Measurements from ENCODE around the gene PLCB4. TPM values are rescaled to one million over a fixed set of nuclear protein-coding genes. Genes with fewer than 3 reads are reported as not detected.

The PLCB4 gene
- 53.1 and 75.2 TPM in 2 replicates for polyA plus RNA-seq

DNA sequence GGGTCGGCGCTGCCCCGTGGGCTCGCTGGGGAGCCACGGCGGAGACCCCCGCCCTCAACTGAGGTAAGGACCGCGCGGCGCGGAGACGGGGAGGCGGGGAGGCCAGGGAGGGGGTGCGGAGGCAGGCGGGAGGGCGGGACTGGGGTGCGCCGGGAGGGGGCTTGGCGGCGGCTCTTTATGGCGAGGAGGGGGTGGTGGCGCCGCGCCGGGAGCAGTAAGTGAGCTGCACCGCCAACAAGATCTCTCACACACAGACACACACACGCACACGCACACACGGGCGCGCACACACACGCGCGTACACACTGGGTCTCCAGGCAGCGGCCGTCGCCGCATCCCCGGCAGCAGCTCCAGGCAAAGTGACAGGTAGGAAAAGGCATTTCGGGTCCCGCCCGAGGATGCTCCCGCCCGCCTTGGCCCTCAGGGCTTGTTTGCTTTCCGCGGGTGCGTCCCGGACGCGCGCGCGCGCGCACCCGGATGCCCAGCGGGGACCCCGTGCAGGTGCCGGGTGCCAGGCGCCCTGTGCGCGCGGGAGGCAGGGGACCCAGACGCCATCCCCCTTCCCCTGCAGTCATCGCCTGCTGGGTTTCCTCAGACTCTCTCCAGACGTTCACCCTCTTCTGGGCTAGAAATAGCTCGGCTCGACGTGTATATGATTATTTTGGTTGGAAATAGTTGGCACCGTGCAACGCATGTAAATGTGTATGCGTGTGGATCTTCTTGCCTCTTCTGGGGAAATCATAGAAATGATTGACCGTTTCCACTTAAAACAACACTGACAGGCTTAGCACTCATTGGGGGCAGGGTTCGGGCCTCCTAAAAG is at the start of gene PLCB4:
Gene PLCB4 (plus strand): TSS at position 247 of the 823 bp plus-strand sequence. CDS start 238,728 bp downstream, outside the sequence.

DNA sequence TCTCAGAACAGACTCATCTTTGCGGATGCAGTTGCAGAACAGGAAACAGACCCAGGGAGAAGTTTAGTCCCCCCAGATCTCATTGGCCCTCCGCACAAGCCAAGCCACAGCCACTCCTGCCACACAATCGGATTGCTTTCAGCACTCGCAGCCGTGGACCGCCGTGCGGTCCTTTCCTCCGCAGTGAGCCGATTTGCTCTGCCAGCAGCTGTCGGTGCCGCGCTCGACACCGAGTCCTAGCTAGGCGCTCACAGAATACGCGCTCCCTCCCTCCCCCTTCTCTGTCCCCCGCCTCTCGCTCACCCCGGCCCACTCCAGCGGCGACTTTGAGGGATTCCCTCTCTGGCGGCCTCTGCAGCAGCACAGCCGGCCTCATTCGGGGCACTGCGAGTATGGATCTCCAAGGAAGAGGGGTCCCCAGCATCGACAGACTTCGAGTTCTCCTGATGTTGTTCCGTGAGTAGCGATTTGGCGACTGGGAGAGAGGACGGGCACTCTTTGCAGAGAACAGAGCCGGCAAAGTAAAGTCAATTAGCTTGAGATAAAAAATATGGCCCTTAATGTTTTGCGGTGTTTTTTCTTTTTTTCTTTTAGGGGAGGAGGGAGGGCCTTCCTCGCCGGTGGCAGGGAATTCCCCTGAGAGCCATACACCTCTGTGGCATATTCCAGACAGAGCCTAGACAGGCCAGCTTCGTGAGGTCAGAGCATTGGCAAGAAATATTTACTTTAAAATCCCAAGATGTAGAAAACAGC is 445.8 kb downstream of the PLCB4 start, which contains the start of gene LAMP5:
Gene LAMP5 (plus strand): TSS at position 130 of the 753 bp plus-strand sequence. CDS start 263 bp downstream, at position 393.

Measured in Purkinje cell (primary cell).